HG03378 (cell line): Measurements from ENCODE around the gene CTSZ.
"Not testable (repeated sequence)": the region's sequence is repeated elsewhere in the genome, so short reads cannot be mapped to it uniquely, and the experiment has no call there.

Experiments used
- ATAC-seq: cut with Tn5 transposase; IDR thresholded peaks from one replicate; pipeline ENCODE4 v1.9.1; 2021; ENCODE audit warnings: mild to moderate bottlenecking, moderate library complexity; ENCODE audit not compliant: unreplicated experiment

Gene CTSZ

DNA sequence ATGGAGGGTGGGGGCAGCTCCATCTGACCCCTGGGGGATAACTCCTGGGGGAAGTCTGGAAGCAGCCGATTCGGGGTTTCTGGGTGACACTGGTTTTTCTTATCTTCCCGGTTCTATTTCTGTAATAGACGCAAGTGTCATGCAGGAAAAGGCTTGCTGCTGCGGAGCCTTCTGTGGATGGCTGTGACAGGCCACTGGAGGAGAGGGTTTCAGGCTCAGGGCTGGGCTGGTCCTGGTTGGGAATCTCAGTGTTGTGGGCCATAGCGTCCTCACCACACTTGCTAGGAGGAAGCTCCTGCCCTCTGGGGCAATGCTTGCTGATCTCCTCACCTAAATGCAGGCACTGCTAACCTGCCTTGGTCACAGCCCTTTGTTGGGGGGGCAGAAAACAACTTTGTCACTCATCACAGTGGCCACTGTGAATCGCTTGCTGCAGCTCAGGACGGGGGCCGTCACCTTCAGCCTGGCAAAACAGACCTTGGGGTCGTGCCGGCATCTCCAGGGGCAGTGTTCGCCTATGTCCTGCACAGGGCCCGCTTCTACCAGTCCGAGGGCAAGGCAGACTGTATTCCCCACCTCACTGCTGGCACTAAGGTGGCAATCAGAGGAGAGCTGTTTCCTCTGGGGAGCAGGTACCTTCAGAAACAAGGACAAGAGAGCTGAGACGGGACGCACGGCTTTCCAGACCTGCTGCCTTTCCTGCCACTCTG is 7.8 kb upstream of the CTSZ start:
- no peak for ATAC-seq

DNA sequence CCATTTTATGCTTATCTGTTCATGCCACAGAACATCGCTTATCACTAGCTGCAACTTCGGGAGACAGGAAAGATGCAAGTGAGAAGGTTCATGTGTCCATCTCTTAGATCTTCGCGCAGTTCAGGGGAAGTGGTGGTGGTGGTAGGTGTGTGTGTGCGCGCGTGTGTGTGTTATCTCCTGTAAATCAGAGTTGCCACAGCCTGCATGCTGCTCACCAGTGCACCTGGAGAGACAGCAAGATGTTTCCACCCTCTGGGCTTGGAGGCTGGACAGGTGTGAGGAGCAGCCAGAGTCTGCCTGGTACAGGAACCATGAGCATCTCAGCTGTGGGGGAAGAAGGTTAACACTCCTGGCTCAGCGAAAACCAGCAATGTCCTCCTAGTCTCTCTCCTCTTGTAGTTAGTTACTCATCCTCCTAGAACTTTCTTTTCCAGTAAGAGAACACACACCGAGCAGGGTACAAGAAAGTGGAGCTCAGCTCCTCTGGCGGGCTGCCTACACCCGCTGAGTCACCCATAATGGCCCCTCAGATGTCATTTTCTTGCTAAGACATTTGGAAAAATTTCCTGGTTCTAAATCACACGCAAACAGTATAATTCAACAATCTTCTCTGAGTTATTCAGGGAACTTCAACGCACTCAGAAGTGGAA is 7.0 kb upstream of the CTSZ start:
- ATAC-seq, result no peak

DNA sequence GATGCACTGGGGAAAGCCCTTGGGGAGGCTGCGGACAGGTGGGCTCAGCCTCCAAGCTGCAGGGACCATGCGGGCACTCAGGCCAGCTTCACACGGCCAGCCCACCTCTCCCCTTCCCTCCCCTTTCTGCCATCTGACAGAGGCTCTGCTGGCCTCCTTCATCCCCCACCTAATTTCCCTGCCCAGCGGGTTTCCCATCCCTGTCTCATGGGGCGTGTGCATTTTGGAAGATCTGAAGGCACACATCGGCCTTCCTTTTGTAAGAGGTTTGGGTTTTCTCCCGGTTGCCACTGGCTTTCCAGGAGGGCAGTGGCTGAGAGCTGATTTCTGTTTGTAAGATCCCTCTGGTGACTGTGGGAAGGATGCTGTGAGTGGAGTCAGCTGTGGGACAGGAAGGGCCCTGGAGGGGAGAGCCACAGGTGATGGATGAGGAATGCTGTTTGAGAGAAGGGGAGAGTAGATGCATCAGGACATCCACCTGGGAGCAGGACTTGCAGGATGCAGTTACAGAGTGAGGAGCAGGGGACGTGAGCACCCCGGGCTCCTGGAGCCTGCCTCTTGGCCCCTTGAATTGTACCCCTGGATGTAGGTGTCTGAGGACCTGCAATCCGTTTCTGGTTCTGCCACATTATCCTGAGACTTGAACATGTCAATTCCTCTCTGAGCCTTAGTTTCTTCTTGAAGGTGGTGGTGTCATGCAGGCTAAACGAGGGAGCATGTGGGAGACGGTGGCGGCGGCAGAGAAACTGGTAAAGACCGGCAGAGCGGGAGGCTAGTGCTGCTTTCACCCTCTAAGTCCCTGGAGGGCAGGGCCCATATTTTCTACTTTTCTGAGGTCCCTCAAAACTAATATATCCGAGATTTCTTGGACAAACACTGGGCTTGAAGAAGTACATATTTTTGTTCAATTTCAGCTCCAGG is 6.2 kb upstream of the CTSZ start:
- ATAC-seq, result no peak

DNA sequence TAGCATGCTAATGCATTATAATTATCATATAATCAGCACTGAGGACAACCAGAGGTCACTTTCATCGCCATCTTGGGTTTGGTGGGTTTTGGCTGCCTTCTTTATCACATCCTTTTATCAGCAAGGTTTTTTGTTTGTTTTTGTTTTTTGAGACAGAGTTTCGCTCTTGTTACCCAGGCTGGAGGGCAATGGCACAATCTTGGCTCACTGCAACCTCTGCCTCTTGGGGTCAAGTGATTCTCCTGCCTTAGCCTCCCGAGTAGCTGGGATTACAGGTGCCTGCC is 4.8 kb upstream of the CTSZ start:
- ATAC-seq, result not testable (repeated sequence)

DNA sequence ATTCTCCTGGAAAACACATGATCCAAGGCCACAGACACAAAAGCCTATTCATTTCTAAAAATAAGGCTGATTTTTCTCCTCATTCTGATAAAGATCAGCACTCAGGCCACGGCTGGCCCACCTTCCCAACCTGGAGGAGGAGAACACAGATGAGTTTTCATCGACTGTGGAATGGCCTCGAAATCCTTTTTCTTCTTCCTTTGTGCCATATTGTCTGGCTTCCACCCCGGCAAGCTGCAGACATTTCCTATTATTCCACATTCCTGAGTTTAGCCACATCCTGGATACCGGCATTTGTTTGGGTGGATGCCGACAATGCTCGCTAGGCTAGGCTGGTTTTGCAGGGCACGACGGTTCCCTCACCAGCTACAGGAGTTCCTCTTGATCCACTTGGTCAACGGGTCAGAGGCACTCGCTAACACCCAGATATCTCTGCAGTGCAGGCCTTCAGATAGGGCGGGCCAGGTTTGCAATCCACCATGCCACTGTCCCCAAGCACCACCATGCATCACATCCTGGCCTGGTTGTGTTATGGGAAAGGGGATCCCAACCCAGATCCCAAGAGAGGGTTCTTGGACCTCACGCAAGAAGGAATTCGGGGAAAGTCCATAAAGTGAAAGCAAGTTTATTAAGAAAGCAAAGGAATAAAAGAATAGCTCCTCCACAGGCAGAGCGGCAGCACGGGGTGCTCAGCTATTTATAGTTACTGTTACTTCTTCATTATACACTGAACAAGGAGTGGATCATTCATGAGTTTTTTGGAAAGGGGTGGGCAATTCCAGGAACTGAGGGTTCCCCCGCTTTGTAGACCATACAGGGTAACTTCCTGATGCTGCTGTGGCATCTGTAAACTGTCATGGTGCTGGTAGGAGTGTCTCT is 4.2 kb upstream of the CTSZ start:
- no peak for ATAC-seq

DNA sequence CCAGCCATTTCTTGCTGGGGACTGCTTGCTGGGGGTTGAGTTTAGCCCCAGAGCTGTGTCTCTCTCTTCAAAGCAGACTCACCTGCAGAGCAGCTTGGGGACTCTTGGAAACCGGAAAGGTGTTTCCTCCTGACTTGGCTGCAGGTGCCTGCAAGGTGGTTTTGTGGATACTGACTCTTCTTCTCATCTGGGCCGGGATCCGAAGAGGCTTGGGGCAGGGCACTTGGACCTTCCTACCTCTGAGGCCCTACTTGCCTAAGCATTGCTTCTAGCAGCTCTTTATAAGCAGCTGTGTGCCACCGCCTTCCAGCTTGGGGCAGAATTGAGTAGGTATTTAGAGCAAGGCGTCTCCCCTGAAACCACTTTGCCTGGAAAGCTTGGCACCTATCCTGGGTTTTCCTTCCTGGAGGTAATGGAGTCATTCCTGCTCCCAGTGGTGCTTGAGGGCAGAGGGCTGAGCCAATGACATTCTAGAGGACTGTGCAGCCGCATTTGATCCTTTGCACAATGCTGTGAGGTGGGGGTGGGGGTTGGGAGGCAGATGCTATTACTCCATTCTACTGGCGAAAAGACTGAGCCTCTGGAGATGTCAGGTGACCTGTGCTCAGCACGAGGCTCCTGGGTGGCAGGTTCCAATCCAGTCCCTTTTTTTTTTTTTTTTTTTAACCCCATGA is 3.4 kb upstream of the CTSZ start:
- ATAC-seq, result no peak

DNA sequence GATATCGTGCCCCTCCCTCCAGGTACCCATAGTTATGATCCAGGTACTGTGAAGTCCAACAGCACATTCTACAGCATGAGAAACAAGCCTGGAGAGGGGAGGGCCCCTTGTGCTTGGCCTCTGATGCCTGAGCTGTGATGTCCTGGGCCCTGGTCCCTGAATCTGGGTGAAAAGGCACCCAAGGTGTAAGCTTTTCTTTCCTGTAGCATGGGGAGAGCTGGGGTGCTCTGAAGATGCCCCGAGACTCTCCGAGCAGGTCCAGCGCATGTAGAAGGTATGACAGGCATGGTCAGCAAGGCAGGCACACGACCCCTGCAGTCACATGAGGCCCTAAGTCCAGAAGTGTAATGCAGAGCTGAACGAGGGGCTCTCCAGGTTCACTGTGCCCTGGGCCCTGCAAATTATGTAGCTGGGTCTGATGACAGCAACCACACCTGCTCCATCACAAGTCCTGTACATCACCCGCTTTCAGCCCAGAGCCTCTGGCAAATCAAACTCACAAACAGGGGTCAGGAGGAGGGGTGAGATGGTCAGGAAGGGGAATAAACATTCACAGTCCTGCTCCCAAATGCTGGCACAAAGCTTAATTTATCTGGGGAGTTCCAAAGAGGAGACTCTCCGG is 1.8 kb upstream of the CTSZ start:
- ATAC-seq, result no peak

DNA sequence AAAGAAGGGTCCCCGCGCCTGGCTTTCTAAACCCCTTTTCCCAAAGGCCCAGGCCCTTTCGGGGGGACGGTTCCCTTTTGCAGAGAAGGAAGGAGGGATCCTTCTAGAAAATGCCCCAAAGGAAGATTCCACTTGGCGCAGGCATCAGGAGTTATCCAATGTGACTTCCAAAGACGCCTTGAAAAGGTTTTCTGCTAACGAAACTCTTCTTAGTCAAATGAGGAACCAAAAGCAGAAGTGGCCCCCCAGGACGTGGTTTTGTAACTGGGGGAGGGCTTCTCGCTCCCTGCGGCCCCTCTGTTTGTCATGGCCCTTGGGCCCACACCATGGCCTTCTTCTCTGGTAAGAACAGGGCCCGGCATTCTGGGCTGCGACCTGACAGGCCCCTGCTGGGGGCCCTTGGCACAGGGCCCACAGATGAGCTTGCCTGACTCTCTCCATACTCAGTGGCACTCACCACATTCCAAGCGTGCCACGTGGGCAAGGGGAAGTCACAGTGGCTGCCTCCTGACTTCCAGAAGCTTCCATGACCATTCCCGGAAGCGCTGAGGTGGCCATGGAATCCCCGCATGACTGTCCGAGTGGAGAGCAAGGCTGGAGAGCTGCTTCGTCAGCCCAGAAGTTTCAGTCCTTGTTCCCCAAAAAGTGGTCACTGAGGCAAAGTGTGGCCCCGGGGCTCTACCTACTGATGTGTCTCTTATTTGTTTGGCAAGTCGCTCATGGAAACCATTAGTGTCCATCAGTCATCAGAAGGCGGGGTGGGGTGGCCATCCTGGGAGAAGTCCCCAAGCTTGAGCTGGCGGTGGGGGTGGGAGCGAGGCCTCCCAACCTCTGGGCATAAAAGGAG is 834 bp upstream of the CTSZ start:
- ATAC-seq, result no peak

DNA sequence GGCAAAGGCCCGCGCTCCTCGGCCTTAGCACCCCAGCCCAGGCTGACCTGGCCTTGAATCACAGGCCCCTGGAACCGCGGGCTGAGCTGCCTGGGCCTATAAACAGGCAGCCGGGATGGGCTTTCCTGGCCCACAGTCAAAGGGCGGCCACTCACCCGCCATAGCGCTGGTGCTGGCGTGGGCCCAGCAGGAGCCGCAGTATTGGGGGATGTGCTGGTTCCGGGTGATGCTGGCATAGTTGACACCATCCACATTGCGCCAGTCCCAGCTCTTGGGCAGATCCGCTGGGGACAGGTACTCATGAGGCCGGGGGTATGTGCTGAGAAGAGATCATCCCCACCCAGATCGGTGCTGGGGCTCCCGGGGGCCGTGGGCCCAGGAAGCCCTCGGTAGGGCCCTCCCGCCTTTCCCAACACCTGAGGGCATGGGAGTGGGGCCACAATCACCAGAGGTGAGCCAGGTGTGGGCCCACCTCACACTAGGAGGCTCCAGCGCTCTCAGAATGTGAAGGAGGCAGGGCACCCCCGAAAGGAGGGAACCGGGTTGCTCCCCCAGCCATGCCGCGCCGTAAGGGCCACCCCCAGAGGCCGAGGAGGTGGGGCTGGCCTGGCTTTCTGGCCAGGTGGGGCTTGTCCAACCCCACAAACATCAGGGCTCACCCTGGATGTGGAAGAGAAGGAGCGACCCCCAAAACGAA is 739 bp downstream of the CTSZ start:
- no peak for ATAC-seq

DNA sequence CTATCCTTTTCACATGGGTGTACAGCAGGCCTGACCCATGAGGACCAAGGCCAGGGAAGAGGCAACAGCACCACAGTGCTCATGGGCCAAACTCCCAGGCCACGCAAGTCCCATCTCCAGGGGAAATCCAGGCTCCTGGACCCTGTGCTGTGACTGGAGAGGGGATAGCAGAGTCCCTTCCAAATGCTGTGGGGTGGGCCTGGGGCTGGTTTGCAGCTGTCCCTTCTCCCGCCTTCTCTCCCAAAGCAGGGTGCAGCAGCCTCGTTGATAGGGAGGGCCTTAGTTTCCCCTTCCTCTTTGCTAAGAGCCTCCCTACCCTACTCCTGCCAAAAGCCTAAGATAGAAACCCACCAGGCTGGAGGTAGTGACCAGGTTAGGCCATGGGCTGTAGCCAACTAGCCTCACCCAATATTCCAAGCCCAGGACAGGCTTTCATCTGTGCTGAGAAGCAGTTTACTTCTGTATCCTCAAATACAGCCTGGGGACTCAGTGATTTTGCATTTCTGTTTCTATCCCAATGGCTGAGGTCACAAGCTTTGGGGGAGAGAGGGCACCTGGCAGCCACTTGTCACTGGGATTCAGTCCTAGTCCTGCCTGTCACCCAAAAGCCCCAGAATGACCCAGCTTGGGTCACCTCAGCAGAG is 1.4 kb downstream of the CTSZ start:
- no peak for ATAC-seq

DNA sequence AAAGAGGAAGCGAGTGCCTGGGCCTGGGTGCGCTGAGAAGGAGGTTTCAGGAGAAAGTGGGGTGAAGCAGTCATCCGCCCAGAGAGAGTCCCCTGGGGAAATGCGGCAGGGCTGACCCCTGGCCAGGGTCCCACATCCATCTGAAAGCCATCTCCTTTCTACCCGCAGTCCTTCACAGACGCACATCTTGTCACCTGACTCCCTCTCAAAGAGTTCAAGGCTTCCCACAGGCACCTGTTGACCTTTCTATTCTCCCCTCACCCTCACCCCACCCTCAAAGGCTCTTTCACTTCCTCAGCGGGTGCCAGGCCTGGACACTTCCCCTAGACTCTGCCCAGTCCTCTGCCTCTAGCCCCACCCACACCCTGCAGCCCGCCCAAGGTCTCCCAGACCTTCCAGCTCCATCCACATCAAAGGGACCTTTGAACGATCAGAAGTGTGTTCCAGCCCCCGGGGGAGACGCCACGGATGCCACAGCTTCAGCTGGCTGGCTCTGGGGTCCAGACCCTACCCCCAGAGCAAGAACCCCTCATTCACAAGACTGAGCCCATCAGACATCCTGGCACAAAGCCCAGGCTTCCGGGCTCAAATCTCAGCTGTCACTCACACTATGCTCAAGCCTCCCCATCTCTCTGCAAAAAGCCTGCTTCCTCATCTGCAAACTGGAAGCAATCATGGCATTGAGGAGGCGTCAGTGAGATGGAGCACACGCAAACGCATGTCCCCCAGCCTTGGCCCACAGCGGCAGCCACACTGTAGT is 2.1 kb downstream of the CTSZ start:
- ATAC-seq, result peak; percentile 68

DNA sequence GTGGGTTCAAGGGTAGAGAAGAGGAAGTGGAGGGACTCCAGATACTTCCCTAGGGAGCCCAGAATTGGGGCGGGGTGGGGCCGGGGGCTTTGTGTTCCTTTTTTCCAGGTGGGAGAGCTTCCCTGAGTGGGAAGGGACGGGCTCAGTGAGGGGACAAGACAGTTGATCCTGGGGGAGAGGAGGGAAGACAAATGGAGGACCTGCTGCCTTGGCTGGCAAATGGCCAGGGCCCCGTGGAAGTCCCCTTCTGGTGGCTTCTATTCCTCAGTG is 2.6 kb downstream of the CTSZ start:
- no peak for ATAC-seq

DNA sequence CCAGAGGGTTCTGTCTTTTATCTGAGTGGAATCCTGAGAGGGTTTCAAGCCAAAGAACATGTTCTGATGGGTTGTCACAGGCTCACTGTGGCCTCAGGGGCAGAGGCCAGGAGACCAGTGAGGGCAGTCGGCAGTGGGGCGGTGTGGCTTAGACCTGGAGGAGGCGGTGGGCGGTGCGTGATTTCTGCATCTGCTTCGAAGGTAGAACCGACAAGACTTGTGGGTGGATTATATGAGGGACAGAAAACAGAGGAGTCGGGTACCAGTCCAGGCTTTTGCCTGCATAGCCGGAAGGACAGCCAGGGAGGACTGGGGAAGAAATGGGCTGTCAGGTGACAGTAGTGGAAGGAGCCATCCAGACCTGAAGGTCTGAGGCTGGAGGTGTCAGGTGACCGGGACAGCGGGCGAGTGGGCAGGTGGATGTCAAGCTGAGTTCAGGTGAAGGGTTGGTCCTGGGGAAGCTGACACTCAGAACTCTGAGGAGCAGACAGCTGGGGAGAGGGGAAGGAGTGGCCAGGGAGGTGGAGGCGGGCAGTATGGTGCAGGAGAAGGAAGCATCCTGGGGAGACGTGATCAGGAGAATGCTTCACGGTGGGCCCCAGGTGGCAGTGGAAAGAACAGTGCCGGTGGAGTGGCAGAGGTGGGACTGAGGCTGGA is 3.1 kb downstream of the CTSZ start:
- no peak for ATAC-seq

DNA sequence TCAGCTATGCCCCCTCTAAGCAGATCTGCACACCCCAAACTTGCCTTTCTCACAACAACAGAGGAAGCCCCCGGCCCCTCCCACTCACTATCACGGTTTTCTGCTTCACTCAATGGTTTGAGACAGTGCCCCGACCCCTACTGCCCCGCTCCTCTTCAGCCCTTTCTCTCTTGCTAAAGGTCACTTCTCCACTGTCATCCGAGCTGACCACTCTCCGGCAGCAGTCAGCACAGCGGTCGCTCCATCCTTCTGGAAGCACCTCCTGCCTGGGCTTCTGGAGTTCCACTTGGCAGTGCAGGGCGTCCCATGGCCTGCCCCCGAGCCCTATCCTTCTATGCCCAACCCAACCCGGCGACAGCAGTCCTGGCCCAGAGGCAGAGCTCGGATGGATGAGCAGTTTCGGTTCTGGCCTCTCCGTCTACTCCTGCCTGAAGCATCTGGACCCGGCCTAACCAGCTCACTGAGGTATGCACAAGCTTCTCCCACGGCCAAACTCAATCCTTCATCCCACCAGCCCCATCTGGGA is 4.1 kb downstream of the CTSZ start:
- ATAC-seq, result no peak

DNA sequence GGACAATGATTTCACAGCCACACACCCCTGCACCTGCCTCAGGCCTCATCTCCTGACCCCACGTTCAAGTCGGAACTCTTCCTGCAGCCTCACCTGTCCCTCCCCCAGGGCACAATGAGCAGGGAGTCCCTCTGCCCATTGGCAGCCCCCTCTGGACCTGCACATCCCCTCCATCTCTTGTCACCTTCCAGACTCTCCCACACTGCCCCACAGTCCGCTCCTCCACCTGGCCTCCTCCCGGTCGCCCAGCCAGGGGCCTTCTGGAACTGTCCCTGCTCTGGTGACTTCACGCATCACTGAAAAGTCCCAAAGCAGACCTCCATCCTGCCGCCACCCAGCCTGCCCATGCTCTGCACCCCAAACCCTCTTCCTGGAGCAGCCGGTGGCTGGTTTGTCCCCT is 4.7 kb downstream of the CTSZ start:
- no peak for ATAC-seq

DNA sequence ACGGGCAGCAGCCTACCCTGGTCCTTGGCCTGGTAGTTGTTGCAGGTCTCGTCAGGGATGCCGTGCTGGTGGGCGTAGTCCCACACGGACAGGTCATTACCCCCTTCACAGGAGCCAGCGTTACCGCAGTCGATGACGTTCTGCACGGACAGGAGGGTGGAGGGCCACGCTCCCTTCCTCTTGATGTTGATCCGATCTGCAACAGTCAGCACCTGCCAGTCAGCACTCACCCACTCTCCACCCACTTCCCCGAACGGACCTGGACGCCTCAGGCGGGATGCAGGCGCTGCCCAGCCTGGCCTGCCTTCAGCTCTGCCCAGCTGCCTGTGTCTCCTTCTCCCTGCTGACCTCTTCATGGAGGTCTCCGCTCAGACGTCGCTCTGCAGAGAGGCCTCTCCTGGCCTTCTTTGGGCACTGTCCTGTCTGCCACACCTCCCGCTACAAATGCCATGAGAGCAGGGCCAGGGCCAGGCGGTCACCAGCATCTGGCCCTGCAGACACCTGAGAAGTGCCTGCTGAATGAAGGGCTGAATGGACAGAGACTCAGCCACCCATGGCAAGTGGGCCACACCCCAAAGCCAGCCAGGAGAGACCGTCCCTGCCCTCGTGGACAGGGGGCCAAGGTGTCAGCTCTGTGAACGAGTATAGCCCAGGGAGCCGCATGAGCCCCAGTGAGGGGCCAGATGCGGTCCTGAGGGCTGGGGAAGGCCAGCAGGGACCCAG is 5.4 kb downstream of the CTSZ start:
- ATAC-seq, result no peak
